Activated CD4-positive, alpha-beta T cell treated with anti-CD3 and anti-CD28 coated beads, Interleukin-2, amount 10 ng/mL, durations not matched to agents 24 days and 14 days (primary cell): ENCODE results near the gene SRPK3. TPM values are rescaled to one million over a fixed set of nuclear protein-coding genes. Genes with fewer than 3 reads are reported as not detected.
A peak's percentile ranks its signal among the peaks of the same experiment; 100 is the strongest.
"Not testable (repeated sequence)": the region's sequence is repeated elsewhere in the genome, so short reads cannot be mapped to it uniquely, and the experiment has no call there.

Experiments used
- DNase-seq: peaks from one replicate; pipeline ENCODE4 v3.0.0; 2022
- H3K27ac Mint-ChIP-seq: one replicate; pipeline ENCODE4 v1.8.0; 2022; ENCODE audit warnings: mild to moderate bottlenecking, mixed read lengths
- H3K27me3 Mint-ChIP-seq: one replicate; pipeline ENCODE4 v1.8.0; 2022; ENCODE audit warnings: mixed read lengths
- H3K36me3 Mint-ChIP-seq: one replicate; pipeline ENCODE4 v1.8.0; 2022; ENCODE audit warnings: low read depth, mild to moderate bottlenecking, mixed read lengths
- H3K4me1 Mint-ChIP-seq: one replicate; pipeline ENCODE4 v1.8.0; 2021; ENCODE audit warnings: mixed read lengths
- H3K4me3 Mint-ChIP-seq: one replicate; pipeline ENCODE4 v1.8.0; 2022; ENCODE audit warnings: mild to moderate bottlenecking, moderate library complexity, mixed read lengths
- H3K9me3 Mint-ChIP-seq: one replicate; pipeline ENCODE4 v1.8.0; 2021; ENCODE audit warnings: mixed read lengths
- intact Hi-C: fragments of 100-400 bp; cut with micrococcal nuclease; formaldehyde crosslinking; loops from one replicate; pipeline ENCODE4 v1.15.1; 2023
- total RNA-seq: library from RNA; stranded (reverse); gene quantifications from 2 replicates; pipeline ENCODE4 v1.2.3, GENCODE V29; 2022

The SRPK3 gene
- total RNA-seq, 1 donor from 2014 or later: not detected

DNA sequence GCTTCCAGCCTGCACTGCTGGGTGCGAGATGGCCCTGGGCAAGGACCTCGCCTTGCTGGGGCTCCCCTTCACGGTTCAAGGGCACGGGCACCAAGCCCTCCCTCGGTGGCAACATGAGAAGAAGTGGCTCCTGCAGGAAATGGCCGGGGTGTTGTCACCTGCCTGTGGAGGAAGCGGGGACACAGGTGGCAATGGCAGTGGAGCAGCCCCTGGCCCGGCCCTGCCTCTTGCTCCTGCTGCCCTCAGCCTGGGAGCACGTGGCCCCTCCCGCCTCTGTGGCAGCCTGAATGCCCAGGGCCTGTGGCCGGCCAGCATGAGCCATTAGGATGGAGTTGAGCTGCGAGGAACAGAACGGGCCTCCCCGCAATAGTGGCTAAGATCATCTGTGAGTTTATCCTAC is 39.4 kb upstream of the SRPK3 start:
- no peak for DNase-seq
- intact Hi-C loops: no loop called here
- Mint-ChIP-seq H3K9me3 (no peaks in the 10 kb centered on the region), H3K4me3 (peak overlapping the region; percentile 77), H3K27ac (peak overlapping the region; percentile 72), H3K36me3 (peaks cover 5% of the 10 kb centered on the region), H3K27me3 (peaks cover 8% of the 10 kb centered on the region), H3K4me1 (peaks cover 12% of the 10 kb centered on the region)

GRCh38 chrX:153742111-153742510 is 38.7 kb upstream of the SRPK3 start:
- peaks cover 12% of the 10 kb centered on the region for H3K4me1 Mint-ChIP-seq
- H3K27me3 Mint-ChIP-seq, intact Hi-C loops, H3K27ac Mint-ChIP-seq, H3K4me3 Mint-ChIP-seq, H3K36me3 Mint-ChIP-seq, DNase-seq, H3K9me3 Mint-ChIP-seq: not testable (repeated sequence)

- H3K27ac Mint-ChIP-seq, H3K4me3 Mint-ChIP-seq, intact Hi-C loops, H3K9me3 Mint-ChIP-seq, H3K27me3 Mint-ChIP-seq, H3K36me3 Mint-ChIP-seq, DNase-seq: not testable (repeated sequence)
- H3K4me1 Mint-ChIP-seq: peaks cover 12% of the 10 kb centered on the region
These were observed 37.9 kb upstream of the SRPK3 start for GRCh38 chrX:153742796-153743467.

- H3K27me3 Mint-ChIP-seq, H3K9me3 Mint-ChIP-seq, H3K27ac Mint-ChIP-seq, intact Hi-C loops, H3K4me3 Mint-ChIP-seq, DNase-seq, H3K36me3 Mint-ChIP-seq: not testable (repeated sequence)
- peaks cover 12% of the 10 kb centered on the region for H3K4me1 Mint-ChIP-seq
These were observed 37.2 kb upstream of the SRPK3 start for GRCh38 chrX:153743468-153744209.

DNA sequence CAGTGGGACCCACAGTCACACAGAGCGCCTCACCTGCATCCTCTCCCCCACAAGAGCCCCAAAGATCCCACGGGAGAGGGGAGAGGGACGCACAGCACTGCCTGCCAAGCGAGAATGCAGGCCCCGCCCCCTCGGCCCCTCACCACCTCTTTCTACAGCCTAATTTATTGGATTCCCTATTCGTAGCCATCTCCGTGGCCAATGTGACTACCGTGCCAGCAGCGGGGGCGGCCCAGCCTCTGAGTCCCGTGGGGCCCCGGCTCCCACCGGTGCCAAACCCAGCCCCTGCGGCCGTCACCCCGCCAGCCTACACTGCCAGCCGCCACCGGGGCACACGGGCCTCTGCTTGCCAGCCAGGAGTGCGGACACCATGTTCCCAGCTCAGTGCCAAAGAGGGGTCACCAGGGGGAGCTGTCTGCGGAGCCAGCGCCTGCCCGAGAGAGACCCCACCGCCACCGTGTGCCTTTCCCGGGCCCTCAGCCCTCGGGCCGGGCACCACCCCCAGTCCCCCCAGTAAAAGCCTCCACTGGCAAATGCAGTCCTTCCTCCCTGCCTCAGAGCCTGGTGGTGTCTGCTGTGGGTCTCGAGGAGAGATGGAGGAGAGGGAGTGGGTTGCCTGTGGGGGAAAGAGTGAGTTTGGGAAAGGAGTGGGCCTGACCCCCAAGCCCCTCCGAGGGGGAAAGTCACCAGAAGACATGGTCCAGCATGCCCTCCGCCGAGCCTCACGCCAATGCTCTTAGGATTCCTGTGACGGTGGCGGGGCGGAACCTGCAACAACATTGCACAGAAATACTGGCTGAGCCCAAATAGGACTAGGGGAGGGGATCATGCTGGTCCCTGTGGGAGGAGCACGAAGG is 36.4 kb upstream of the SRPK3 start:
- H3K36me3 Mint-ChIP-seq: peaks cover 2% of the 10 kb centered on the region

DNA sequence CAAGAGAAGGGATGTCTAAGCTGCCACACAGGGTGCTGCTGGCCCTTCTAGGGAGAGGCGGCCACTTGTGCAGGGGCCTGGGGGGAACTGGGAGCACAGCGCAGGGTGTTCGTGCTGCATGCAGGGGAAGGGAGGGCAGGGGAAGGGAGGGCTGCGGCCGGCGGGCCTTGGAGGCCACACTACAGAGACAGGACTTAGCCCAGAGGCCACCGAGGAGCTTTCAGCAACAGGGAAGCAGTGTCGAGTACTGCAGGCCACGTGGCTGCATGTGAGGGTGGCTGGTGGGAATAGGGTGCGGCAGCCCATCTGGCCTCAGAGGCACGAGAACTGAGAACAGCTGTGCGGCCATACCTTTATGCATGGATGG is 35.8 kb upstream of the SRPK3 start:
- H3K27ac Mint-ChIP-seq, H3K36me3 Mint-ChIP-seq, intact Hi-C loops, H3K9me3 Mint-ChIP-seq, H3K4me3 Mint-ChIP-seq, DNase-seq: not testable (repeated sequence)
- Mint-ChIP-seq H3K4me1 (peaks cover 10% of the 10 kb centered on the region), H3K27me3 (peaks cover 19% of the 10 kb centered on the region)

More for the DNA sequence above, 36.4 kb upstream of the SRPK3 start:
- Mint-ChIP-seq H3K9me3 (no peaks in the 10 kb centered on the region), H3K4me3 (no peak overlapping the region), H3K27me3 (peaks cover 13% of the 10 kb centered on the region), H3K27ac (no peak overlapping the region), H3K4me1 (peaks cover 12% of the 10 kb centered on the region)
- intact Hi-C loops: no loop called here
- peak; percentile 71 for DNase-seq

GRCh38 chrX:153746359-153746758 is 34.5 kb upstream of the SRPK3 start:
- no peak overlapping the region for H3K27ac Mint-ChIP-seq
- no peak overlapping the region for H3K4me3 Mint-ChIP-seq
- H3K9me3 Mint-ChIP-seq: no peaks in the 10 kb centered on the region
- no peak for DNase-seq
- no peaks in the 10 kb centered on the region for H3K36me3 Mint-ChIP-seq
- intact Hi-C loops: no loop called here
- H3K27me3 Mint-ChIP-seq: peaks cover 20% of the 10 kb centered on the region
- no peaks in the 10 kb centered on the region for H3K4me1 Mint-ChIP-seq

GRCh38 chrX:153746991-153747390 is 33.9 kb upstream of the SRPK3 start:
- H3K4me1 Mint-ChIP-seq, H3K27ac Mint-ChIP-seq, H3K9me3 Mint-ChIP-seq, H3K36me3 Mint-ChIP-seq, intact Hi-C loops, H3K4me3 Mint-ChIP-seq, DNase-seq: not testable (repeated sequence)
- H3K27me3 Mint-ChIP-seq: peaks cover 20% of the 10 kb centered on the region

- H3K4me3 Mint-ChIP-seq, intact Hi-C loops, H3K27ac Mint-ChIP-seq, DNase-seq, H3K4me1 Mint-ChIP-seq, H3K36me3 Mint-ChIP-seq, H3K9me3 Mint-ChIP-seq: not testable (repeated sequence)
- peaks cover 23% of the 10 kb centered on the region for H3K27me3 Mint-ChIP-seq
These were observed 31.8 kb upstream of the SRPK3 start for GRCh38 chrX:153749017-153749416.

GRCh38 chrX:153750127-153750774 is 30.6 kb upstream of the SRPK3 start:
- H3K36me3 Mint-ChIP-seq: no peaks in the 10 kb centered on the region
- H3K9me3 Mint-ChIP-seq: no peaks in the 10 kb centered on the region

GRCh38 chrX:153755136-153755535 is 25.7 kb upstream of the SRPK3 start:
- H3K9me3 Mint-ChIP-seq: no peaks in the 10 kb centered on the region

More at GRCh38 chrX:153750127-153750774, 30.6 kb upstream of the SRPK3 start:
- intact Hi-C loops: no loop called here
- no peak overlapping the region for H3K4me3 Mint-ChIP-seq
- DNase-seq: no peak
- no peaks in the 10 kb centered on the region for H3K4me1 Mint-ChIP-seq
- H3K27me3 Mint-ChIP-seq: peaks cover 19% of the 10 kb centered on the region
- no peak overlapping the region for H3K27ac Mint-ChIP-seq

DNA sequence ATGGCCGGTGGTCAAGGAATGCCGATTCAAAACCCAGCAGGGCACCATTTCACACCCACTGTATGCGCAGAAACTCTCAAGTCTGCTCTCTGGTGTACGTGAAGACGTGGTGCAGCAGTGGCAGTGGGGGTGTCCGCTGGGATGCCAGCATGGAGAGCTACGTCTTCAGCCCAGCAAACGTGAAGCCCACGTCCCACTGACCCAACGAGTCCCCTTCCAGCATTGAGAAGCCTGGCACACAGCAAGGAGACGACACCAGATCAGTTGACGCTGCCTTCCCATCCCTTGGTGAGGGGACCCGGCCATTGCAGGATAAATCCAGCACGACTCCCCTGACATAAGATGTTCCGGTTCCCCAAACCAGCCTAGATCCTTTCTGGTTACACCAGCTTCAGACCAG is 19.0 kb upstream of the SRPK3 start:
- no peak for DNase-seq
- no peak overlapping the region for H3K27ac Mint-ChIP-seq
- H3K36me3 Mint-ChIP-seq: no peaks in the 10 kb centered on the region
- peaks cover 6% of the 10 kb centered on the region for H3K27me3 Mint-ChIP-seq
- H3K9me3 Mint-ChIP-seq: no peaks in the 10 kb centered on the region
- H3K4me3 Mint-ChIP-seq: no peak overlapping the region
- intact Hi-C loops: no loop called here
- peaks cover 6% of the 10 kb centered on the region for H3K4me1 Mint-ChIP-seq

More at GRCh38 chrX:153755136-153755535, 25.7 kb upstream of the SRPK3 start:
- intact Hi-C loops: no loop called here
- H3K4me1 Mint-ChIP-seq: no peaks in the 10 kb centered on the region
- no peaks in the 10 kb centered on the region for H3K36me3 Mint-ChIP-seq
- H3K4me3 Mint-ChIP-seq: no peak overlapping the region
- peaks cover 13% of the 10 kb centered on the region for H3K27me3 Mint-ChIP-seq
- DNase-seq: no peak
- no peak overlapping the region for H3K27ac Mint-ChIP-seq

DNA sequence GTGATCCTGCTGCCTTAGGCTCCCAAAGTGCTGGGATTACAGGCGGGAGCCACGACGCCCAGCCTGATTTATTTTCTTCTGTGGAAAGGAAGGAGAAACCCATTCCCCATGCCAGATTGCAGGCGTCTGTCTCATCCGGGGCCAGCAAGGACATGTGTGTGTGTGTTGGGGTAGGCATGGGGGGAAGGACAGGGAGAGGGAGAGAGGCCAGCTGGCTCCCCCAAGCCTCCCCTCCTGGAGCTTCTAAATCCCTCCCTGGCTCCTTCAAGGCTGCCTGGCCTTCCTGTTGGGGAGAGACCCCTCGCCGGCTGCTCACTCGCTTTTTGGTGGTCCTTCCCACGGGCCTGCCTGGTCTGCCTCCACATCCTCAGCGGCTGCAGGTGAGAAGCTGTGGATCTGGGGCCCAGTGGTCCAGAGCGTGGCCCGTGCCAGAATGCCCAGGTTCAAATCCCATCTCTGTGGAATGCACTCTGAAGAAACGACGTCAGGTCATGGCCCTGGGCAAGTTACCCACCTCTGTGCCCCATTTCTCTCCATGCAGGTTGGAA is 18.1 kb upstream of the SRPK3 start:
- intact Hi-C loops: no loop called here
- no peaks in the 10 kb centered on the region for H3K36me3 Mint-ChIP-seq
- H3K27me3 Mint-ChIP-seq: peaks cover 2% of the 10 kb centered on the region
- DNase-seq: no peak
- no peak overlapping the region for H3K27ac Mint-ChIP-seq
- H3K9me3 Mint-ChIP-seq: no peaks in the 10 kb centered on the region
- H3K4me1 Mint-ChIP-seq: peaks cover 6% of the 10 kb centered on the region
- no peak overlapping the region for H3K4me3 Mint-ChIP-seq
